ENCODE results near the gene UBE4B. TPM values are rescaled to one million over a fixed set of nuclear protein-coding genes. Genes with fewer than 3 reads are reported as not detected.
A peak's percentile ranks its signal among the peaks of the same experiment; 100 is the strongest.

Gene UBE4B
- total RNA-seq, 1 donor from 2014 or later: 39.3 TPM

DNA sequence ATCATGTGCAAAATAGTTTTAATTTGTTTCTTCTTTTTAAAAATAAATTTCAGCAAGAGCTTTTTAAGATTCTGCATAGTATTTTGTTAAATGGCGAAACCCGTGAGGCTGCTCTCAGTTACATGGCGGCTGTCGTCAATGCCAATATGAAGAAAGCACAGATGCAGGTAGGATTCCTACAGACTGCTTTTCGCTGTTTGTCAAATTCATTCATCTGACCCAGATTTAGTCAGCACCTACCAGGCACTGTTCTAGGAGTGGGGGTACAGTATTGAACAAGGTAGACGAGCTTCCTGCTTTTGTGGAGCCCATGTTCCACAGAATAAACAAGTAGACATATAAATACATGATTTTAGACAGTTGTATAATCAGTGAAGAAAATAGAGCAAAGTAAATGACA, 99.6 kb downstream of the UBE4B start:
- TF ChIP-seq, protein P1, sequence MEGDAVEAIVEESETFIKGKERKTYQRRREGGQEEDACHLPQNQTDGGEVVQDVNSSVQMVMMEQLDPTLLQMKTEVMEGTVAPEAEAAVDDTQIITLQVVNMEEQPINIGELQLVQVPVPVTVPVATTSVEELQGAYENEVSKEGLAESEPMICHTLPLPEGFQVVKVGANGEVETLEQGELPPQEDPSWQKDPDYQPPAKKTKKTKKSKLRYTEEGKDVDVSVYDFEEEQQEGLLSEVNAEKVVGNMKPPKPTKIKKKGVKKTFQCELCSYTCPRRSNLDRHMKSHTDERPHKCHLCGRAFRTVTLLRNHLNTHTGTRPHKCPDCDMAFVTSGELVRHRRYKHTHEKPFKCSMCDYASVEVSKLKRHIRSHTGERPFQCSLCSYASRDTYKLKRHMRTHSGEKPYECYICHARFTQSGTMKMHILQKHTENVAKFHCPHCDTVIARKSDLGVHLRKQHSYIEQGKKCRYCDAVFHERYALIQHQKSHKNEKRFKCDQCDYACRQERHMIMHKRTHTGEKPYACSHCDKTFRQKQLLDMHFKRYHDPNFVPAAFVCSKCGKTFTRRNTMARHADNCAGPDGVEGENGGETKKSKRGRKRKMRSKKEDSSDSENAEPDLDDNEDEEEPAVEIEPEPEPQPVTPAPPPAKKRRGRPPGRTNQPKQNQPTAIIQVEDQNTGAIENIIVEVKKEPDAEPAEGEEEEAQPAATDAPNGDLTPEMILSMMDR (conservative IDR thresholded peaks at IDR 0.05; ENCODE audit: low read depth, low read length): no peak
- no peak overlapping the region for H3K4me3 ChIP-seq (ENCODE audit: low read depth, low read length)
- no peak for DNase-seq (ENCODE audit: low read depth)

DNA sequence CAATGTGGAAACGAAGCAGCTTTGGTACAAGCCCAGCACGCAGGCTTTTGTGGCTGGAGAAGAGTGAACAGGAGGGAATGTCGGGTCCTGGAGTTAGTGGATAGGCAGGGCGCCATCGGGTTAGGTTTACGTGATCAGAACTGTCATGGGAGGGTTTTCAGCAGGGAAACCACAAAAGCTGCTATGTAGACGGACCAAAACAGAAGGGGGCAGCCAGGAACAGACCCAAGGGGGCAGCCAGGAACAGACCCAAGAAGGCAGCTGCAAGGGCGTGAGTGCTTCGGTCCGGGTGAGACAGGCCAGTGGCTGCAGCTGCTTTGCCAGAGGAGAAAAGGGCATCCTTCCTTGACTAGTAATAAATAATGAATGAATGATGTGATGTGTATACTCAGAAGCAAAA, 100.1 kb downstream of the UBE4B start:
- TF ChIP-seq, protein P1 (conservative IDR thresholded peaks at IDR 0.05; ENCODE audit: low read depth, low read length): no peak
- H3K4me3 ChIP-seq (ENCODE audit: low read depth, low read length): no peak overlapping the region
- DNase-seq (ENCODE audit: low read depth): no peak

DNA sequence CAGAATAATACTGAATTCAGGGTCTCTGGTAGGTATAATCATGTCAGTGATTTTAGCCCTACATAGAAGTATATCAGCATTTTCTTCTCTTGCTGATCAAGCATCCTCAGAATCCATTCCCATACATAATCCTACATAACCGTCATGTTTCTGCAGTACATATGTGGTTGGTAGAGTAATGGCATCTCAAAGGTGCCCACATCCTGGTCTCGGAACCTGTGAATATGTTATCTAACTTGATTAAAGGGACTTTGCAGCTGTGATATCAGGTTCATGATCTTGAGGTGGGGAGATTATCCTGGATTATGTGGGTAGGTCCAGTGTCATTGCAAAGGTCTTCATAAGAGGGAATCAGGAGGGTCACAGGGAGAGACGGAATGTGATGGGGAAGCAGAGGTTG, 108.2 kb downstream of the UBE4B start:
- no peak overlapping the region for H3K4me3 ChIP-seq (ENCODE audit: low read depth, low read length)
- DNase-seq (ENCODE audit: low read depth): no peak
- TF ChIP-seq, protein P1 (conservative IDR thresholded peaks at IDR 0.05; ENCODE audit: low read depth, low read length): no peak

DNA sequence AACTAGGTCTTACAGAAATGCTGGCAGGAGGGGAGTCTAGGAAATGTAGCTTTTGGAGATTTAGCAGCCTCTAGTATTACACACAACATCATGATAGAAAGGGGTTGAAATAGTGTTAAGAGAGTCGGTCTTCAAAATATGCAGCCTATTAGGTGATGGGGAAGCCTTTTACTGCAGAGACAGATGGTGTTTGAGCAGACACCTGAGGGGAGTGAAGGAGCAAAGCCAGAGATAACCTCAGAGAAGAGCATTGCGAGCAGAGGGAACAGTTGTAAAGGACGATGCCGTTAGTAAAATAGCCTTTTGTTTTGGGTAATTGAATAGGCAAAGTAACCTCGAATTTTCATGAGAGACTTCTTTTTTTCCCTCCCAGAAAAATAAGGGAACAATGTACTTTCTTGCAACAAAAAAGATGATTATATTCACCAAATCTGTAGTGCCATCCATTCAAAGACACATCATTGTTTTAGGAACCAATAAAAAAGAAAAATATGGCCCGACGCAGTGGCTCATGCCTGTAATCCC, 111.3 kb downstream of the UBE4B start:
- DNase-seq (ENCODE audit: low read depth): no peak
- TF ChIP-seq, protein P1 (conservative IDR thresholded peaks at IDR 0.05; ENCODE audit: low read depth, low read length): no peak
- H3K4me3 ChIP-seq (ENCODE audit: low read depth, low read length): no peak overlapping the region

DNA sequence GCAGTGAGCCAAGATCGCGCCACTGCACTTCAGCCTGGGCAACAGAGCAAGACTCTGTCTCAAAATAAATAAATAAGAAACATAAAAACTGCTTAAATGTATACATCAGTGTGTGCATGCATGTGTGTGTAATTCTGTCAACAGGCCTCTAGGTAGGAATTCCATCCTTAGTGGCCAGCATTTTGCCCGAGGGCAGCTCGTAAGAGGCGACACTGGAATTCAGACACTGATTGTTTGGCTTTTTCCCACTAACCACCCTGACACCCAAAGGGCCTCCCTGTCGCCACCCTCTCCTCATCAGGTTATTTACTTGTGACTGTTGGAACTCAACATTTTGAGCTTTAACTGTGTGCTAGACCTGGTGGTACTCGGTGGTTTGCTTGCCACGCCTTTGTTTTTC, 113.6 kb downstream of the UBE4B start:
- TF ChIP-seq, protein P1 (conservative IDR thresholded peaks at IDR 0.05; ENCODE audit: low read depth, low read length): no peak
- H3K4me3 ChIP-seq (ENCODE audit: low read depth, low read length): no peak overlapping the region
- no peak for DNase-seq (ENCODE audit: low read depth)

DNA sequence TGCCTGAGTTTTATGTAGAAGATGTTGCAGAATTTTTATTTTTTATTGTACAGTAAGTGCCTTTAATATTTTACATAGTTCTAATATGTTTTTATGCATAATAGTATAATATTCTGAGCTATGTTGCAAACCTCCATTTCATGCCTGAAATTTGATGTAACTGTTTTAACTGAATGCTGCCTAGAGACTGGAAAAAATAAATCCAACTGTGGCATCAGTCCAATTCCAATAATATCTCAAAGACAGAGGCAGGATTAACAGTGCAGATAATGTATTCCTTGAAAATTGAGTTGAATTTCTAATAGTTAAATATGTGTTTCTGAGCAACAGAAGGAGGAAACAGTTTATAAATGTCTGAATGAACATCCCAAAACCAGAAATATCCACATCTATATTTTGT, 116.5 kb downstream of the UBE4B start:
- no peak for DNase-seq (ENCODE audit: low read depth)
- no peak overlapping the region for H3K4me3 ChIP-seq (ENCODE audit: low read depth, low read length)
- TF ChIP-seq, protein P1 (conservative IDR thresholded peaks at IDR 0.05; ENCODE audit: low read depth, low read length): no peak

DNA sequence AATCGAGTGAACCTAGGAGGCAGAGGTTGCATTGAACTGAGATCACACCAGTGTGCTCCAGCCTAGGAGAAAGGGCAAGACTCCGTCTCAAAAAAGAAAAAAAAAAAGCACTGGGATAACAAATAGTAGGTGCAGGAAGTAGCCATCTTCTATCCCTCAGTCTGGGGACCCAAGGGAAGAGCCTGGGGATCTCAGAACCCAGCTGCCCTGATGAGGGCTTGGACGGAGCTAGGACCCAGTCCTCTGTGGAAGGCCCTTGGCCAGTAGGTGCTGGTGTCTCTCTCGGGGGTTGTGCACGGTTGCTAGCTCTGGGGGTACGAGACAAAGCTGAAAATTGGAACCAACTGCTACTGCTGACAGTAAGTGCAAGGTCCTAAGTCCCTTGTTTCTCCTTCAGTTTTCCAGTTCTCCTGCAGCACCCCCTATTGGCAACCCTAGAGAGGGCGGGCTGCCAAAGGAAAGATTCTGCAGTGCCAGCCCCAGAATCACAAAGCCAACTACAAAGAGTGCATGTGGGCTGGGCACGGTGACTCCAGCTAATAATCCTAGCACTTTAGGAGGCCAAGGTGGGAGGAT, 120.0 kb downstream of the UBE4B start:
- TF ChIP-seq, protein P1 (conservative IDR thresholded peaks at IDR 0.05; ENCODE audit: low read depth, low read length): peak; percentile 80
- H3K4me3 ChIP-seq (ENCODE audit: low read depth, low read length): no peak overlapping the region
- no peak for DNase-seq (ENCODE audit: low read depth)

Measured in epithelial cell of proximal tubule (primary cell).